Kidney (tissue), 14 donors: Measurements from ENCODE around the gene PIF1. TPM values are rescaled to one million over a fixed set of nuclear protein-coding genes. Genes with fewer than 3 reads are reported as not detected.
A peak's percentile ranks its signal among the peaks of the same experiment; 100 is the strongest.

Experiments used
- DNase-seq, 5 donors: peaks; one replicate each; pipeline ENCODE4 v3.0.0-alpha.2; 2013 to 2020
- FAIRE-seq: peaks from 2 replicates; lab custom pipeline; 2012; peaks lifted over from hg19 to GRCh38; lab: Jason Lieb, UNC
- H3K27ac ChIP-seq, 2 donors: one replicate each; pipeline ENCODE4 v1.7.0; 2013; ENCODE audit warnings: low read depth in 2 of 2, low read length in 2 of 2, inconsistent platforms in 1 of 2
- H3K27me3 ChIP-seq: one replicate; pipeline ENCODE4 v1.7.1; 2013; ENCODE audit warnings: low read length, inconsistent platforms; ENCODE audit not compliant: control insufficient read depth, insufficient read depth
- H3K36me3 ChIP-seq, 3 donors: one replicate each; pipeline versions ENCODE4 v1.7.0 to v1.7.1; 2013; ENCODE audit warnings: low read length in 3 of 3, control low read depth in 1 of 3, inconsistent platforms in 1 of 3; ENCODE audit not compliant: insufficient read depth in 3 of 3, control insufficient read depth in 2 of 3
- H3K4me1 ChIP-seq, 3 donors: one replicate each; pipeline versions ENCODE4 v1.7.0 to v1.7.1; 2013; ENCODE audit warnings: low read length in 3 of 3, inconsistent platforms in 1 of 3, low read depth in 1 of 3; ENCODE audit not compliant: control insufficient read depth in 2 of 3, insufficient read depth in 2 of 3
- H3K4me3 ChIP-seq, 3 donors: one replicate each; pipeline versions ENCODE4 v1.7.0 to v1.8.1; 2013; ENCODE audit warnings: low read length in 3 of 3, control low read depth in 1 of 3, inconsistent platforms in 1 of 3
- H3K9ac ChIP-seq, 3 donors: one replicate each; pipeline versions ENCODE4 v1.7.0 to v1.7.1; 2013; ENCODE audit warnings: low read length in 3 of 3, control low read depth in 1 of 3, inconsistent platforms in 1 of 3
- H3K9me3 ChIP-seq, 3 donors: one replicate each; pipeline versions ENCODE4 v1.7.0 to v1.7.1; 2013; ENCODE audit warnings: low read length in 3 of 3, control low read depth in 1 of 3, inconsistent platforms in 1 of 3; ENCODE audit not compliant: control insufficient read depth in 2 of 3, insufficient read depth in 1 of 3
- CTCF ChIP-seq: IDR thresholded peaks from 3 replicates; pipeline ENCODE4 v1.5.1; 2012; ENCODE audit warnings: mild to moderate bottlenecking, moderate library complexity, borderline replicate concordance; ENCODE audit not compliant: insufficient read depth; ENCODE audit errors: extremely low read depth
- intact Hi-C: fragments of 100-400 bp; cut with DNase I; formaldehyde crosslinking; loops from one replicate; pipeline ENCODE4 v1.11.1; 2022
- polyA plus RNA-seq: library from polyadenylated mRNA; stranded (reverse); fragments of 350-450 nt; fragmentation: Illumina TruSeq; extraction: RNeasy Lipid Tissue Mini Kit (QIAGEN cat#74804); gene quantifications from one replicate; pipeline ENCODE4 v1.2.3, GENCODE V29; 2014; ENCODE audit warnings: low read depth, low replicate concordance; ENCODE audit not compliant: insufficient read depth
- total RNA-seq: library from RNA; stranded (reverse); fragmentation: NEBNext Ultra II Directional; extraction: Animal tissue kit (Norgen Biotek cat#: 25700); gene quantifications from one replicate; pipeline ENCODE4 v1.2.1, GENCODE V29; 2021
- donor health status: control.
- donor health status: control.
- donor health status: control.
- donor health status: control.
- donor health status: control.
- donor health status: DM: yes; HTN: yes; CAD: no.
- donor health status: Normal renal cell carcinoma (clear cell type).

The PIF1 gene
- total and polyA plus RNA-seq, 2 donors from 2014 or later = 0.47 to 2.0 TPM

GRCh38 chr15:64851503-64851840 is 26.0 kb upstream of the PIF1 start:
- Histone ChIP-seq H3K9me3 (no peaks in the 10 kb centered on the region), H3K9ac (no peak overlapping the region), H3K36me3 (peaks cover 0 to 18% (median 12%) of the 10 kb centered on the region in 3 donors), H3K4me1 (peaks cover 0 to 25% (median 4%) of the 10 kb centered on the region in 3 donors), H3K27ac (peak overlapping the region in 1 of 2 donors; percentile 16), H3K27me3 (no peaks in the 10 kb centered on the region), H3K4me3 (no peak overlapping the region)
- intact Hi-C loops = no loop called here
- DNase-seq (peak in 2 of 5 donors; percentile 24 to 68), FAIRE-seq (no peak)
- no peak for TF ChIP-seq CTCF

GRCh38 chr15:64850778-64851502 is 25.5 kb upstream of the PIF1 start:
- no peak overlapping the region for H3K4me3 ChIP-seq

DNA sequence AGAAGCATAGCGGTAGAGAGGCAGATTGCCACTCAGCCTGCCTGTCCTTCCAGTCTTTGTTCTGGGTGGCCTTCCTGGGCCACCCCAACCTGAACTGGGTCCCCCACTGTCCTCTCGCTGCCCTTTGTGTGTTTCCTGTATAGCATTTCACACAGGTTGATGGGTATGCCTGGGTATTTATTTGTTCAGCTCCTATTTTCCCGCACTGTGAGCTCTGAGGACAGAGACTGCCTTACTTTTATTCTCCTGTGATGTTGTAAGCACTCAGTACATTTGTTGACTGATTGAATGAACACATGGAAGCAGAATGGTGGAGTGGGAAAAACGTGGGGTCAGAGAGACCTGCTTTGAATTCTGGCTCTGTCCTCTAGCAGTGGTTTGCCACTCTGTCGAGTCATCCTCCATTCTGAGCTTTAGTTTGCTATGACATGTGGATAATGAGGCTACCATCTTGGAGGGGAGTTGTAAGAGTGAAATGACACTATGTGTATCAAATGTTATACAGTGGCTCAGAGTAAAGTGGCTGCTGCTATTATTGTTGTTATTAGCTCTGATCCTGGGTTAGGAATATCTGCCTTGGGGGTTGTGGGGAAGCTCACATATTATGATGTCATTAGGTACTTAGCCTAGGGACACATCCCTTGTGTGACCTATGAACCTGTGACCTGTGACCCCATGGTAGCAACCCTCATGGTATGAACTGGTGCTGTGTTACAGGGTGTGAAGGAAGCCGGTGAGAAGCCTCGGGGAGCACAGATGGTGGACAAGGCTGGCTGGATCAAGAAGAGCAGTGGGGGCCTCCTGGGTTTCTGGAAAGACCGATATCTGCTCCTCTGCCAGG is 22.6 kb upstream of the PIF1 start:
- Histone ChIP-seq H3K27ac (no peak overlapping the region), H3K27me3 (no peaks in the 10 kb centered on the region), H3K4me1 (peaks cover 0 to 34% (median 19%) of the 10 kb centered on the region in 3 donors), H3K4me3 (no peak overlapping the region), H3K36me3 (peaks cover 0 to 11% (median 4%) of the 10 kb centered on the region in 3 donors), H3K9ac (peak overlapping the region in 1 of 3 donors; percentile 45), H3K9me3 (no peaks in the 10 kb centered on the region)
- DNase-seq (peak in 1 of 5 donors; percentile 34), FAIRE-seq (no peak)
- intact Hi-C loops = loop anchor here (10.0 kb wide), 1 partner anchor 57 kb away; no protein-coding TSS in a partner anchor
- TF ChIP-seq CTCF = no peak

More at GRCh38 chr15:64850778-64851502, 25.5 kb upstream of the PIF1 start:
- H3K9me3 ChIP-seq = no peaks in the 10 kb centered on the region
- TF ChIP-seq CTCF = no peak
- H3K36me3 ChIP-seq = peaks cover 0 to 18% (median 12%) of the 10 kb centered on the region in 3 donors
- H3K4me1 ChIP-seq = peaks cover 0 to 22% (median 1%) of the 10 kb centered on the region in 3 donors
- no peak for FAIRE-seq
- intact Hi-C loops = no loop called here
- H3K9ac ChIP-seq = no peak overlapping the region
- peak in 1 of 5 donors; percentile 8 for DNase-seq
- H3K27me3 ChIP-seq = no peaks in the 10 kb centered on the region
- peak overlapping the region in 1 of 2 donors; percentile 88 for H3K27ac ChIP-seq
